Measurements from ENCODE around the gene OR51D1. TPM values are rescaled to one million over a fixed set of nuclear protein-coding genes. Genes with fewer than 3 reads are reported as not detected.

The OR51D1 gene
- total and polyA plus RNA-seq, 9 of the 15 experiments (the other 6 are each of a cell fraction or from before 2014, with no cell fraction given): not detected

DNA sequence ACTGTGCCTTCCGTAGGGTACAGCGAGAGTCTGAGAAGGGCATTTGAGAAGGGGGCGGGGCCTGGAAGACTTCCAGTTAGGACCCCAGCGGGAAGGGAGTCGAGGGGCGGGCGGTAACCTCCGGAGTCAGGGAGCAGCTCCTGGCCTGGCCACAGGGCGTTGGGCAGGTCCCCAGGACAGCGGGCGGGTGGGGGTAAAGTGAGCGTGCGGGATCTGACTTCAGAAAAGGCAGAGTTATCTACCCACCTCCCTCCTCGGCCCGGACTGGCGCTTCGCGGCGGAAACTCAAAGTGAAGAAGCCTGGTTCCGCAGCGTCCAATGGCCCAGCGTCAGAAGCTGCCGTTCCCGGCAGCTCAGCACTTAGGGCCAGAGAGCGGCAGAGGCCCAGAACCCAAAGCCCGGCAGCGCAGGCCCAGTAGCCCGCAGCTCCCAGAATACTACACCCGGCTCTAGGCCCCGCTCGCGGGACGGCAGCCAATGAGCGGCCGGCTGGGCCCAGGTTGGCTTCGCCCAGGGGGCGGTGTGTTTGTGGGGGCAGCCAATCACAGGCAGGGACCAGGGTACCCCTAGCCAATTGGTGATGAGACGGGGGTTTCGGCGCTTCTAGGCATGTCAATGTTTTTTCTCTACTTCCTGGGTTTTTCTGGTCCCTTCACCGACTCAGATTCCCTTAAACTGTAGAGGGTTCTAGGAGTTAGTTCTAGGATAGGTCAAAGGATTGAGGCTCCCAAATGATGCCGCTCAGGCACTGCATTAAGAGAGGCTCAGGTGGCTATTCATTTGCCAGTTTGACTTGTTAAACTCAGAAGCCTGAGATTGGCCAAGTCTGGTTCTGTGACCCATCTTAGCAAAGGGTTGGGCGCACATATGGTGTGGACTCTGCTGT, 29.3 kb upstream of the OR51D1 start, which contains the start of gene TRIM68 (continued):
- TF ChIP-seq MCM3 (IDR thresholded peaks at IDR 0.05) (no peak), KDM1A (IDR thresholded peaks at IDR 0.05) (no peak), TEAD4 (IDR thresholded peaks at IDR 0.05; ENCODE audit: low read length) (no peak), TEAD4 (CRISPR knock-in tag; IDR thresholded peaks at IDR 0.05; ENCODE audit: borderline replicate concordance) (no peak), TCF7L2 (IDR thresholded peaks at IDR 0.05; ENCODE audit: low read depth, low read length) (no peak), NCOA6 (IDR thresholded peaks at IDR 0.05) (no peak), ETV5 (CRISPR knock-in tag; IDR thresholded peaks at IDR 0.05; ENCODE audit: low read depth) (no peak; the same call in 1 of the 2 replicates), ZNF444 (CRISPR knock-in tag; IDR thresholded peaks at IDR 0.05) (no peak), ASH1L (IDR thresholded peaks at IDR 0.05; ENCODE audit: borderline replicate concordance, low read depth, partially characterized antibody) (peak; percentile 93), MED1 (CRISPR knock-in tag; IDR thresholded peaks at IDR 0.05; ENCODE audit: borderline replicate concordance) (no peak), PYGO2 (tag; IDR thresholded peaks at IDR 0.05) (no peak), PHF8 (IDR thresholded peaks at IDR 0.05; ENCODE audit: borderline replicate concordance, low read length) (peak; percentile 92)
- TF ChIP-seq, protein P1, sequence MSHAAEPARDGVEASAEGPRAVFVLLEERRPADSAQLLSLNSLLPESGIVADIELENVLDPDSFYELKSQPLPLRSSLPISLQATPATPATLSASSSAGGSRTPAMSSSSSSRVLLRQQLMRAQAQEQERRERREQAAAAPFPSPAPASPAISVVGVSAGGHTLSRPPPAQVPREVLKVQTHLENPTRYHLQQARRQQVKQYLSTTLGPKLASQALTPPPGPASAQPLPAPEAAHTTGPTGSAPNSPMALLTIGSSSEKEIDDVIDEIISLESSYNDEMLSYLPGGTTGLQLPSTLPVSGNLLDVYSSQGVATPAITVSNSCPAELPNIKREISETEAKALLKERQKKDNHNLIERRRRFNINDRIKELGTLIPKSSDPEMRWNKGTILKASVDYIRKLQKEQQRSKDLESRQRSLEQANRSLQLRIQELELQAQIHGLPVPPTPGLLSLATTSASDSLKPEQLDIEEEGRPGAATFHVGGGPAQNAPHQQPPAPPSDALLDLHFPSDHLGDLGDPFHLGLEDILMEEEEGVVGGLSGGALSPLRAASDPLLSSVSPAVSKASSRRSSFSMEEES (CRISPR knock-in tag; IDR thresholded peaks at IDR 0.05): no peak
- TF ChIP-seq, protein P2, sequence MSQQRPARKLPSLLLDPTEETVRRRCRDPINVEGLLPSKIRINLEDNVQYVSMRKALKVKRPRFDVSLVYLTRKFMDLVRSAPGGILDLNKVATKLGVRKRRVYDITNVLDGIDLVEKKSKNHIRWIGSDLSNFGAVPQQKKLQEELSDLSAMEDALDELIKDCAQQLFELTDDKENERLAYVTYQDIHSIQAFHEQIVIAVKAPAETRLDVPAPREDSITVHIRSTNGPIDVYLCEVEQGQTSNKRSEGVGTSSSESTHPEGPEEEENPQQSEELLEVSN (IDR thresholded peaks at IDR 0.05; ENCODE audit: borderline replicate concordance in 1 of 2, extremely low read depth in 1 of 2, insufficient read depth in 1 of 2, insufficient read length in 1 of 2, low read depth in 1 of 2, low read length in 1 of 2, poor library complexity in 1 of 2, severe bottlenecking in 1 of 2): peak; percentile 25 to 38
- TF ChIP-seq, protein P3, sequence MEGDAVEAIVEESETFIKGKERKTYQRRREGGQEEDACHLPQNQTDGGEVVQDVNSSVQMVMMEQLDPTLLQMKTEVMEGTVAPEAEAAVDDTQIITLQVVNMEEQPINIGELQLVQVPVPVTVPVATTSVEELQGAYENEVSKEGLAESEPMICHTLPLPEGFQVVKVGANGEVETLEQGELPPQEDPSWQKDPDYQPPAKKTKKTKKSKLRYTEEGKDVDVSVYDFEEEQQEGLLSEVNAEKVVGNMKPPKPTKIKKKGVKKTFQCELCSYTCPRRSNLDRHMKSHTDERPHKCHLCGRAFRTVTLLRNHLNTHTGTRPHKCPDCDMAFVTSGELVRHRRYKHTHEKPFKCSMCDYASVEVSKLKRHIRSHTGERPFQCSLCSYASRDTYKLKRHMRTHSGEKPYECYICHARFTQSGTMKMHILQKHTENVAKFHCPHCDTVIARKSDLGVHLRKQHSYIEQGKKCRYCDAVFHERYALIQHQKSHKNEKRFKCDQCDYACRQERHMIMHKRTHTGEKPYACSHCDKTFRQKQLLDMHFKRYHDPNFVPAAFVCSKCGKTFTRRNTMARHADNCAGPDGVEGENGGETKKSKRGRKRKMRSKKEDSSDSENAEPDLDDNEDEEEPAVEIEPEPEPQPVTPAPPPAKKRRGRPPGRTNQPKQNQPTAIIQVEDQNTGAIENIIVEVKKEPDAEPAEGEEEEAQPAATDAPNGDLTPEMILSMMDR (IDR thresholded peaks at IDR 0.05 in 2 of 3, conservative IDR thresholded peaks at IDR 0.05 in 1 of 3; ENCODE audit: insufficient read depth in 2 of 3, low read depth in 1 of 3, low read length in 3 of 3): no peak
- TF ChIP-seq, protein P4, sequence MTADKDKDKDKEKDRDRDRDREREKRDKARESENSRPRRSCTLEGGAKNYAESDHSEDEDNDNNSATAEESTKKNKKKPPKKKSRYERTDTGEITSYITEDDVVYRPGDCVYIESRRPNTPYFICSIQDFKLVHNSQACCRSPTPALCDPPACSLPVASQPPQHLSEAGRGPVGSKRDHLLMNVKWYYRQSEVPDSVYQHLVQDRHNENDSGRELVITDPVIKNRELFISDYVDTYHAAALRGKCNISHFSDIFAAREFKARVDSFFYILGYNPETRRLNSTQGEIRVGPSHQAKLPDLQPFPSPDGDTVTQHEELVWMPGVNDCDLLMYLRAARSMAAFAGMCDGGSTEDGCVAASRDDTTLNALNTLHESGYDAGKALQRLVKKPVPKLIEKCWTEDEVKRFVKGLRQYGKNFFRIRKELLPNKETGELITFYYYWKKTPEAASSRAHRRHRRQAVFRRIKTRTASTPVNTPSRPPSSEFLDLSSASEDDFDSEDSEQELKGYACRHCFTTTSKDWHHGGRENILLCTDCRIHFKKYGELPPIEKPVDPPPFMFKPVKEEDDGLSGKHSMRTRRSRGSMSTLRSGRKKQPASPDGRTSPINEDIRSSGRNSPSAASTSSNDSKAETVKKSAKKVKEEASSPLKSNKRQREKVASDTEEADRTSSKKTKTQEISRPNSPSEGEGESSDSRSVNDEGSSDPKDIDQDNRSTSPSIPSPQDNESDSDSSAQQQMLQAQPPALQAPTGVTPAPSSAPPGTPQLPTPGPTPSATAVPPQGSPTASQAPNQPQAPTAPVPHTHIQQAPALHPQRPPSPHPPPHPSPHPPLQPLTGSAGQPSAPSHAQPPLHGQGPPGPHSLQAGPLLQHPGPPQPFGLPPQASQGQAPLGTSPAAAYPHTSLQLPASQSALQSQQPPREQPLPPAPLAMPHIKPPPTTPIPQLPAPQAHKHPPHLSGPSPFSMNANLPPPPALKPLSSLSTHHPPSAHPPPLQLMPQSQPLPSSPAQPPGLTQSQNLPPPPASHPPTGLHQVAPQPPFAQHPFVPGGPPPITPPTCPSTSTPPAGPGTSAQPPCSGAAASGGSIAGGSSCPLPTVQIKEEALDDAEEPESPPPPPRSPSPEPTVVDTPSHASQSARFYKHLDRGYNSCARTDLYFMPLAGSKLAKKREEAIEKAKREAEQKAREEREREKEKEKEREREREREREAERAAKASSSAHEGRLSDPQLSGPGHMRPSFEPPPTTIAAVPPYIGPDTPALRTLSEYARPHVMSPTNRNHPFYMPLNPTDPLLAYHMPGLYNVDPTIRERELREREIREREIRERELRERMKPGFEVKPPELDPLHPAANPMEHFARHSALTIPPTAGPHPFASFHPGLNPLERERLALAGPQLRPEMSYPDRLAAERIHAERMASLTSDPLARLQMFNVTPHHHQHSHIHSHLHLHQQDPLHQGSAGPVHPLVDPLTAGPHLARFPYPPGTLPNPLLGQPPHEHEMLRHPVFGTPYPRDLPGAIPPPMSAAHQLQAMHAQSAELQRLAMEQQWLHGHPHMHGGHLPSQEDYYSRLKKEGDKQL (CRISPR knock-in tag; IDR thresholded peaks at IDR 0.05; ENCODE audit: borderline replicate concordance): no peak

All from K562 (cell line).